GM21515 (cell line): Measurements from ENCODE around the gene FN3K.
"Not testable (repeated sequence)": the region's sequence is repeated elsewhere in the genome, so short reads cannot be mapped to it uniquely, and the experiment has no call there.

Experiments
- ATAC-seq: cut with Tn5 transposase; IDR thresholded peaks from one replicate; pipeline ENCODE4 v1.9.1; 2021; ENCODE audit not compliant: unreplicated experiment

FN3K gene

GRCh38 chr17:82772026-82772425 is 36.6 kb downstream of the FN3K start:
- ATAC-seq, result no peak

DNA sequence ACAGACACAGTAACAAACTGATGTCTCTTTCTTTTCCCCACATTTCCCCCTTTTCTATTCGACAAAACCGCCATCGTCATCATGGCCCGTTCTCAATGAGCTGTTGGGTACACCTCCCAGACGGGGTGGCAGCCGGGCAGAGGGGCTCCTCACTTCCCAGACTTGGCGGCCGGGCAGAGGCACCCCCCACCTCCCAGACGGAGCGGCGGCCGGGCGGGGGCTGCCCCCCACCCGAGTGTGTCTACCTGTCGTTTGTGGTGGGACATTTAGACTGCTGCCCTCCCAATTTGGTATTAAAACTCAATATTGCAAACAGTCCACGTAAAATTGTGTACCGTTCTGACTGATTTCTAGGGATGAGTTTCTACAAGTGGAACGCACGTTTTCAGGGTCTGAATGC is 39.0 kb downstream of the FN3K start:
- not testable (repeated sequence) for ATAC-seq

GRCh38 chr17:82775001-82775823 is 39.8 kb downstream of the FN3K start:
- ATAC-seq, result no peak

DNA sequence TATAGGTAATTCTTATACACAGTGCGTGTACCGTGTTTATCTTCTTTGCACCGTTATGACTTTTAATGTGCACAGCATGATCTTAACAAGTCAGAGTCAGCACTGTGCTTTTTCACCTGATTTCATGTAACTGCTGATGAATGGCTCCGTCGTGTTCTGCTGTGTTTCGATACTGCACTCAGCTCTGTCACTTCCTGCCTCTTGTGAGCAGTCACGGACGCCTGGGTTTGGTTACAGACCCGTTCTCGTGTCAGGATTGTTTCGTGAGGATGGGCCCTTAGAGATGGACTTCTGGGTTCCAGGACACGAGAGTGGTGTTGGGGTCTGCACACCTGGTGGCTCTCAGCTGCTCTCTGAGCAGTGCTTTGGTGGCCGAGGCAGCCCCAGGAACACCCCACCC is 41.0 kb downstream of the FN3K start:
- ATAC-seq, result no peak

DNA sequence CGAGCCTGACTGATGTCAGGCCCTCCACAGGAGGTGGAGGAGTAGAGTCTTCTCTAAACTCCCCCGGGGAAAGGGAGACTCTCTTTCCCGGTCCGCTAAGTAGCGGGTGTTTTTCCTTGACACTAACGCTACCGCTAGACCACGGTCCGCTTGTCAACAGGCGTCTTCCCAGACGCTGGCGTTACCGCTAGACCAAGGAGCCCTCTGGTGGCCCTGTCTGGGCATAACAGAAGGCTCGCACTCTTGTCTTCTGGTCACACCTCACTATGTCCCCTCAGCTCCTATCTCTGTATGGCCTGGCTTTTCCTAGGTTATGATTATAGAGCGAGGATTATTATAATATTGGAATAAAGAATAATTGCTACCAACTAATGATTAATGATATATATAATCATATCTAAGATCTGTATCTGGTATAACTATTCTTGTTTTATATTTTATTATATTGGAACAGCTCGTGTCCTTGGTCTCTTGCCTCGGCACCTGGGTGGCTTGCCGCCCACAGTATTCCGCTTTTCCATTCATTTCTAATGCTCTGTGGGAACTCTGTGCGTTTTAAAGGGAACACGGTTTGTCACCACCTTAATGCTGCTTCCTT is 42.5 kb downstream of the FN3K start:
- not testable (repeated sequence) for ATAC-seq

DNA sequence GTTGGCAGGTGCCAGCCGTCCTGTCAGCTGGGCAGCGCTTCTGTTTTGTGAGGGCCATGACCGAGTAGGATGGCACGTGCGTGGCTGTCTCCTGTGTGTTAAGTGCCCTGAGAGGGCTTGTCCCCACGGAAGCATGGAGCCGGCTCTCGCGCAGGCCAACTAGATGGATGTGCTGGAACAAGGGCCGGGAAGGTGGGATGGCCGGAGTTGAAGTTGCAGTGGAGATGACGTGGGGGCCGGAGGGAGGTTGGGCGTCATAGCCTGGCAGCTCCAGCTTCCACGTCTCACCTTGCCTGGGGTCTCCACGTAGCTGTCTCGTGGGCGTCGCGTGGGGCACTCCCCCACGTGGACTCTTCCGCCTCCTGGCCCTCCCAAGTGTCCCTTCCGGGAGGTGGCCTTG is 44.1 kb downstream of the FN3K start:
- no peak for ATAC-seq

GRCh38 chr17:82780195-82780594 is 44.8 kb downstream of the FN3K start:
- ATAC-seq, result no peak

DNA sequence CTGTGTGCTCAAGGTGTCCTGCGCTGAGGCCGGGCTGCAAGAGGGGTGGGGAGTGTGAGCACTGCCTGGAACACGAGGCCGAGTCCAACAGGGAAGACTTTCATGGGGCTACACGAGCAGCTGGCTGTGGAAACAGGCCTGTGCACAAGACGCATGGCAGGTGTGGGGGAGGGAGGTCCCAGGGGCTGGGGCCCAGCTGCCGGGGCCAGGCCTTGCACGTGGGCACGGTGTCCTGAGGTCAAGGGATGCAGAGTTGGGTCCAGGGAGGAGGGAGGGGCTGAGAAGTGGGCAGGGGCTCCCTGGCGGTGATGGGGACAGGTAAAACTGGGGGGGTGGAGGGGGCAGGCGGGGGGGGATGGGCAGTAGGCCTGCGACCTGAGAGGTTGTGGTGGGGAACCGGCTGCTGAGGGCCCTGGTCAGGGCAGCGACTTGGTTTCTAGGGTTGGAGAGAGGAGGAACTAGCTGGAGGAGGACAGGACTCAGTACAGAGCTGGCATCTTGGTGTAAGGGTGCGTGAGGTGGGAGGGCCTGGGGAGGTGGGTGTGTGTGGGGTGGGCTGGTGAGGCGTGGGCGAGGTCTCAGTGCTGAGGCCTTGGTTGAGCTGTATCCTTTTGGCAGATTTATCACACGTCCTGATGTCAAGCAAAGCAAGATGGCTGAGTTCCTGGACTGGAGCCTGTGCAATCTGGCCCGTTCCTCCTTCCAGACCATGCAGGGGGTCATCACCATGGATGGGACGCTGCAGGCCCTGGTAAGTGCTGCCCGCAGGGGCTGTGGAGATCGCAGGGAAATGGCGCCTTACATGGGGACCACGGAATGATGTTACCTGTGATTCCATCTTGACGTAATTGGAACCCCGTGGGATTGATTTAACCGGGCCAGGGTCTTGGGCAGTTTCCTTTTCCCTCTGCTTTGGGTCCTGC is 45.8 kb downstream of the FN3K start:
- ATAC-seq, result no peak

GRCh38 chr17:82781894-82782274 is 46.5 kb downstream of the FN3K start:
- ATAC-seq, result peak; percentile 68

DNA sequence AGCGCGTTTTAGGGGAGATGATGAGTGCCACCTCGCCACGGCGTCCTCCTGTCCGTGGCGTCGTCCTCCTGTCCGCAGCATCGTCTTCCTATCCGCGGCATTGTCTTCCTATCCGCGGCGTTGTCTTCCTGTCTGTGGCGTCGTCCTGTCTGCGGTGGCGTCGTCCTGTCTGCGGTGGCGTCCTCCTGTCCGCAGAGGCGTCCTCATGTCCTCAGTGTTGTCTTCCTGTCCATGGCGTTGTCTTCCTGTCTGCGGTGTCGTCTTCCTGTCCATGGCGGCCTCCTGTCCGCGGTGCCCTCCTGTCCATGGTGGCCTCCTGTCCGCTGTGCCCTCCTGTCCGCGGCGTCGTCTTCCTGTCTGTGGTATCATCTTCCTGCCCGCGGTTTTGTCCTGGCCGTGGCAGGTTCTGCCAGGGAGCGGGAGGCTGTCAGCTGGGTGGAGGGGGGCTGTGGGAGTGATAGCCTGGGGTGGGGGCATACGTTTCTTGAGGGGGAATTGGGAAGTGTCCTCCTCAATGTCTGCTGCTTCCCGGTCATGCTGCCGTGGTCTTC is 47.3 kb downstream of the FN3K start:
- ATAC-seq, result no peak

DNA sequence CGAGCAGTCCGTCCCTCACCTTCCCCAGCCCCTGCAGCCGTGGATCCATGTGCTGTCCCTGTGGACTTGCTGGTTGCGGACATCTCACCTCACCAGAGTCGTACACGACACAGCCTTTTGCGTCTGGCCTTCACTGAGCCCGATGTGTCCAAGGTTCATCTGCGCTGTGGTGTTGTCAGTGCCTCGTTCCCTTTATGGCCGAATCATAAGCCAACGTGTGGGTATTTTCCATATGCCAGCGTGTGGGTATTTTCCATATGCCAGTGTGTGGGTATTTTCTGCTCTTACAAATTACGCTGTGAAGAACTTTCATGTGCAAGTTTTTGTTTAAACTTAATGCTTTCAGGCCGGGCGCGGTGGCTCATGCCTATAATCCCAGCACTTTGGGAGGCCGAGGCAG is 48.1 kb downstream of the FN3K start:
- no peak for ATAC-seq

- ATAC-seq, result not testable (repeated sequence)
Measured at GRCh38 chr17:82785581-82785980, 50.2 kb downstream of the FN3K start.

DNA sequence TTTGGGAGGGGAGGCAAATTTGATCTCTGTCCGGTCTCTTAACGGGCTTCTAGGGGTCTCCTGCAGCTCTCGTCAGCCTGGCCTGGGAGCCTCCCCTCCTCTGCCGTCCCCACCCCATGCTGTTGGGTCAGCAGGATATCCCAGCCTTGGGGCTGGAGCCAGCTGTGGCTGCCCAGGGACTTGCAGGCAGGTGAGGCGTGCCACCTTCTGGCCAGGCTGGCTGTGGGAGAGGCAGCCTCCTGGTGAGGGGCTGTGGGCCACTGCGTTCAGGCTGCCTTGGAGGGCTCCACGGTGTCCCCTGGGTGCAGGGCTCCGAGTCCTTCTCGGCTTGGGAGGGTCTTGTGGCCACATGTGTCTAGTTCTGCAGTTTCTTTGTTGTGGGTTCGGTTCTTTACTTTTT is 51.0 kb downstream of the FN3K start:
- ATAC-seq, result no peak

DNA sequence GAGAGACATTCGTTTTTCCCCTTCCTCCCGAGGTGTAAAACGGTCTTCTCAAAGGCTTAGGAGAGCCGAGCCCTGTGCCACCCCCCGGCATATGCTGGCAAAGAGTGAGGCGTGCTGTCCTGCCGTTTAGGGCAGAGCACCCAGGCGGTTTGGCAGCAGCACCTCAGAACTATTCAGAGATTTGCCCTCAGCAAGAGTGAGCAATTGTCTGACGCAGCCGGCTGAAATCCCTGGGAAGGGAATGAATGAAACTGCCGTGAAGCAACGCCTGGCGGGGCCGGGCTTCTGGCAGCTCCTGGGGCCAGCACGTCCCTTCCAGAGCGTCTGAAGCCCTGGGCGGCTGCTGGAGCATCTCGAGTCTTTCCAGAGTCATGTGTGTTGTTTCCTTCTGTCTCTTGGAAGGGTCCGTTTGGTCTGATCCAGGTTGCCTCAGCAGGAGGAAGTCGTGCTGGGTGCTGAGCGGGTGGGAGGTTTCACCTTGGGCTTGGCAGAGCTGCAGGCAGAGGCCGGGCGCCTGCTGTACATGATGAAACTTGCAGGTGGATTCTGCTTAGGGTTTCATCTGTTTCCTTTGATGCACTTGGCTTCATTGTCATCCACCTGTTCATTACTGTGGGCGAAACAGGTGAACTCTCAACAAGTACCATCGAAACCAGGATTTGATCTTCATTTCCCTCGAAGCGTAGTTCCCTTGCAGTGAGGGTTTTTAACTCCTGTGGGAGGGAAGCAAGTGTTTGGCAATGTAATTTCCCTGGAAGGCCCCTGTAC is 51.9 kb downstream of the FN3K start:
- ATAC-seq, result no peak

GRCh38 chr17:82788206-82789001 is 53.0 kb downstream of the FN3K start:
- no peak for ATAC-seq

DNA sequence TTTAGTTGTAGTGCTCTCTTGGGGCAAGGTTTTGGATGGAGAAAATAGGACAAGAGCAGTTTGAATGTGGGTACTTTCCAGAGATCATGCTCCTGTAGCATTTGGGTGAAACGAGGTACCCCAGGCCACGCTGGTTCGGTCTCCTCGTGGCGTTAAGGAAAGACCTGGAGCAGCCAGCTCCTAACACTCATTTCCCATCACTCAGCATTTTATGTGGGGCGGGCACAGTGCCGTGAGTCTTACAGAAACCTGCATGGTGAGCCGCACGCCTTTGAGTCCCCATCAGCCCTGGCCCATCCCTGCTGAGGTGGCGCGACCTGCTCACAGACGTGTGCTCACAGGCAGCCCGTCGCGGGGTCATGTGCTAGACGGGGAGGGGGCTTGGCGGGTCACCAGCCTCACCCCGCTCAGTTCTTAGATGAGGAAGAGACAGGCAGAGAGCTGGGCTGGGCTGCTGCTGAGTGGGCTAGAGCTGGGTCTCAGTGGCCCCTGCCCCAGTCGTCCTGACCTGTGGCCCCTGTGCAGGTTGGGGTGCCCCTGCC is 53.7 kb downstream of the FN3K start:
- no peak for ATAC-seq

DNA sequence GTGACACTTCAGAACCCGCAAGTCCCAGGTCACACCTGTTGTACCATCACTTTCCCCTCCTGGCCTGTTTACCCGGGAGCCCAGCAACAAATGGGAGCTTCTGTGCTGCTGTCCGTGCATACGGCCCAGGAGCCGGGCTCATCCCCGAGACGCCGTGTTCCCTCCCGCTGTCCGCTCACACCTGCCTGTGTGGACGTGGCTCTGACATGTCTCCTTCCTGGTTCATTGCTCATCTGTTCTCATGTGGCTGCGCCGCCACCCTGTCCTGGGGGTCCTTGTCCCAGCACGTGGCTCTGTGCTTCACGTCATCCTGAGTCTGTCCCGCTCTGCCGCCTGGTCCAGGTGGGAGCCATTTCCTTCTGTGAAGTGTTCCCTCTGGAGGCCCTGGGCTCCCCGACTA is 54.4 kb downstream of the FN3K start:
- ATAC-seq, result no peak

DNA sequence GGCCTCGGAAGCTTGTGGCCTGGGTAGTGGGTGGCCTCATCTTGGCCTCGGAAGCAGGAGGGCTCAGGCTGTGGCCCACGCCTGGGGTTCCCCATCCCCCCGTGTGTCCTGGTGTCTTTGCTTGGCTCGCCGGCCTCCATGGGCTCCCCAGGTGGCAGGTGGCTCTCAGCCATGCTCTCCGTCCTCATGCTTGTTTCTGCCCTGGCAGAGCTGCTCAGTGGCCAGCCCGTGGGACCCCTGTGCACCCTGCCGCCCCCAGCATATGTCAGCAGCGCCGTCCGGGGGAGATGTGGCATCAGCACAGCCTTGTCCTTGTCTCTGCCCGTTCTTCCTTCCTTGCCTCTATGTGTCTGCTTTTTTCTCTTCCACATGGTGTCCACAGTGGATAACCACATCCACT is 55.0 kb downstream of the FN3K start:
- ATAC-seq, result no peak

GRCh38 chr17:82791532-82791931 is 56.1 kb downstream of the FN3K start:
- no peak for ATAC-seq
